ENCODE results near the gene PACRG.

PACRG gene

DNA sequence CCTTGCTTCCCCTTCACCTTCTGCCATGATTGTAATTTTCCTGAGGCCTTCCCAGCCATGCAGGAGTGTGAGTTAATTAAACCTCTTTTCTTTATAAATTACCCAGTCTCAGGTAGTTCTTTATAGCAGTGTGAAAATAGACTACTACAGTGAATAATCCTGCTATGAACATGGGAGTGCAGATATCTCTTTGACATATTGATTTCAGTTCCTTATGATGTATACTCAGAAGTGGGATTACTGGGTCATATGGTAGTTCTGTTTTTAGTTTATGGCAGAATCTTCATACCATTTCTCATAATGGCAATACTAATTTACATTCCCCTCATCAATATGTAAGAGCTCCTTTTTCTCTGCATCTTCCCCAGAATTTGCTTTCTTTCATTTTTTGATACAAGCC, 26.0 kb downstream of the PACRG start:
- TF ChIP-seq, protein P1, sequence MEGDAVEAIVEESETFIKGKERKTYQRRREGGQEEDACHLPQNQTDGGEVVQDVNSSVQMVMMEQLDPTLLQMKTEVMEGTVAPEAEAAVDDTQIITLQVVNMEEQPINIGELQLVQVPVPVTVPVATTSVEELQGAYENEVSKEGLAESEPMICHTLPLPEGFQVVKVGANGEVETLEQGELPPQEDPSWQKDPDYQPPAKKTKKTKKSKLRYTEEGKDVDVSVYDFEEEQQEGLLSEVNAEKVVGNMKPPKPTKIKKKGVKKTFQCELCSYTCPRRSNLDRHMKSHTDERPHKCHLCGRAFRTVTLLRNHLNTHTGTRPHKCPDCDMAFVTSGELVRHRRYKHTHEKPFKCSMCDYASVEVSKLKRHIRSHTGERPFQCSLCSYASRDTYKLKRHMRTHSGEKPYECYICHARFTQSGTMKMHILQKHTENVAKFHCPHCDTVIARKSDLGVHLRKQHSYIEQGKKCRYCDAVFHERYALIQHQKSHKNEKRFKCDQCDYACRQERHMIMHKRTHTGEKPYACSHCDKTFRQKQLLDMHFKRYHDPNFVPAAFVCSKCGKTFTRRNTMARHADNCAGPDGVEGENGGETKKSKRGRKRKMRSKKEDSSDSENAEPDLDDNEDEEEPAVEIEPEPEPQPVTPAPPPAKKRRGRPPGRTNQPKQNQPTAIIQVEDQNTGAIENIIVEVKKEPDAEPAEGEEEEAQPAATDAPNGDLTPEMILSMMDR (IDR thresholded peaks at IDR 0.05): no peak
- Histone ChIP-seq H3K4me1 (no peaks in the 10 kb centered on the region), H3K9me3 (no peaks in the 10 kb centered on the region), H3K27ac (no peak overlapping the region), H3K27me3 (no peaks in the 10 kb centered on the region), H3K36me3 (no peaks in the 10 kb centered on the region), H3K4me3 (no peak overlapping the region)
- intact Hi-C loops (cut with DNase I; ENCODE audit: low total_unique reads): no loop called here
- DNase-seq: no peak

DNA sequence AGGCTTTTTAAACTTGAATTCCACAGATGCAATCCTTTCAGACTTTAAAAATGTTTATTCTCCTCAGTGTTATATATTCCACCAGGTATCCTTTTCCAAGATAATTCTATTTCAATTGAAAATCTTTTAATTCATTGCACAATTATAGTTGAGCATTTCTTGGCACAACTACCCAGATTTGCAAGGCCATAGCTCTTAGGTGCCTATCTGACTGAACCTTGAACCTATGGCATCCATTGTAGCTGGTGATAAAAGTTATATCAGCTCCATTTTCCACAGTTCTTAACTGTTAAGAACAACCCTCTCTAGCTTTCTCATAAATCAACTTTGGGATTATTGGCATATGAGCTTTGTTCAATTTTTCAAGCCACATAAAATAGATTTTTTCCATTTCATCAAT, 42.4 kb downstream of the PACRG start:
- intact Hi-C loops (cut with DNase I; ENCODE audit: low total_unique reads): no loop called here
- no peak overlapping the region for H3K27ac ChIP-seq
- no peaks in the 10 kb centered on the region for H3K4me1 ChIP-seq
- no peaks in the 10 kb centered on the region for H3K9me3 ChIP-seq
- H3K27me3 ChIP-seq: no peaks in the 10 kb centered on the region
- TF ChIP-seq, protein P1 (IDR thresholded peaks at IDR 0.05): no peak
- no peak overlapping the region for H3K4me3 ChIP-seq
- DNase-seq: no peak
- no peaks in the 10 kb centered on the region for H3K36me3 ChIP-seq

DNA sequence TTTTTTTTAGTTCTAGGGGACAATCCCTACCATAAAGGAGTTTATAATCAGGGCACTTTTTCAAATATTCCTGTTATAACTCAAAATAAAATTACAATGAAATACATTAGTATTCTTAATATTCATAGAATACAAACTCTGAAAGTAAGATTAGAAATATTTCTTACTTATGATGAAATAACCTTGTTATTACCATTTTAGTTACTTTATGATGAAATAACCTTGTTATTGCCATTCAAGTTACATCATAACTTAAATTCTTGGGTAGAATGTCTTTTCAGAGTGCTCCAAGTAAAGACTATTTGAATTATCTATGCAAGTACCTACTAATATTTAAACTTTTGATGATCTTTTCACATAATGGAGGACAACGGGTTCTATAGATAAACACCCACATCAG, 43.2 kb downstream of the PACRG start:
- intact Hi-C loops (cut with DNase I; ENCODE audit: low total_unique reads): no loop called here
- no peak overlapping the region for H3K27ac ChIP-seq
- TF ChIP-seq, protein P1 (IDR thresholded peaks at IDR 0.05): no peak
- DNase-seq: no peak
- H3K27me3 ChIP-seq: no peaks in the 10 kb centered on the region
- H3K36me3 ChIP-seq: no peaks in the 10 kb centered on the region
- no peak overlapping the region for H3K4me3 ChIP-seq
- H3K4me1 ChIP-seq: no peaks in the 10 kb centered on the region
- H3K9me3 ChIP-seq: no peaks in the 10 kb centered on the region

DNA sequence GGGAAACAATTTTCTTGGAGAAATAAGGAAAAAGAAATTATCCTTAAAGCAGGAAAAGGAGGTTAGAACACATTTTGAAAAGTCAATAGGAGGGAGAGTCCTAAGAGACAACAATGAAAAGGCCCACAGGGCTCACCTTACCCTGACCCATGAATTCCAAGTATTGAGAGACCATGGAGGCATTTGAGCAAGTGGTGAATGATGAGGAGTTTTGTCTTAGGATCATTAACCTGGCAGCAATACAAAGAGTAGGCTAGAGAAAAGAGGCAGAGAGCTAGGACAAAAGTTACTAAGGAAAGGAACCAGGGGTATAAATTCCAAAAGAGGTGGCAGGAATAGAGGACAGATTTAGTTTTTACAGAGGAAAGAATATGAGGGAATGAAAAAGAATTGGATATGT, 44.7 kb downstream of the PACRG start:
- Histone ChIP-seq H3K27me3 (no peaks in the 10 kb centered on the region), H3K4me1 (no peaks in the 10 kb centered on the region), H3K27ac (no peak overlapping the region), H3K9me3 (no peaks in the 10 kb centered on the region), H3K4me3 (no peak overlapping the region), H3K36me3 (no peaks in the 10 kb centered on the region)
- intact Hi-C loops (cut with DNase I; ENCODE audit: low total_unique reads): no loop called here
- TF ChIP-seq, protein P1 (IDR thresholded peaks at IDR 0.05): no peak
- DNase-seq: no peak

DNA sequence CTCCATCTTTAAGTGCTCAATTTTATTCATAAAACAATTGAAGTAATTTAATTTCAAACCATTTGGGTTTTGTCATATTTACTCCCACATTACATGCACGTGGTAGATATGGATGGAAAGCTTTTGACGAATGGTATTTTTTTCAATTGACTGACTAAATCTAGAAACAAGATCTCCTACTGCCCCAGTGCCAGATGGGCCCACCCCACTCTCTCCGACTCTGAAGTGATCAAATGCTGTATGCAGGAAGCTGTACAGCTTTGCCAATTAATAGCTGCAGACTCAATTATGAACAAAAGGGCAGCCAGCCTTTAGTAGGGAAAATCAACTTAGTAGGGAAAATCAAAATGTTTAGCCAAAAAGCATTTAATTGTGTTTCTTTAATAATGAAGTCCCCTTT, 46.2 kb downstream of the PACRG start:
- Histone ChIP-seq H3K36me3 (no peaks in the 10 kb centered on the region), H3K4me1 (no peaks in the 10 kb centered on the region), H3K27ac (no peak overlapping the region), H3K9me3 (no peaks in the 10 kb centered on the region), H3K4me3 (no peak overlapping the region), H3K27me3 (no peaks in the 10 kb centered on the region)
- DNase-seq: no peak
- intact Hi-C loops (cut with DNase I; ENCODE audit: low total_unique reads): no loop called here
- TF ChIP-seq, protein P1 (IDR thresholded peaks at IDR 0.05): no peak

DNA sequence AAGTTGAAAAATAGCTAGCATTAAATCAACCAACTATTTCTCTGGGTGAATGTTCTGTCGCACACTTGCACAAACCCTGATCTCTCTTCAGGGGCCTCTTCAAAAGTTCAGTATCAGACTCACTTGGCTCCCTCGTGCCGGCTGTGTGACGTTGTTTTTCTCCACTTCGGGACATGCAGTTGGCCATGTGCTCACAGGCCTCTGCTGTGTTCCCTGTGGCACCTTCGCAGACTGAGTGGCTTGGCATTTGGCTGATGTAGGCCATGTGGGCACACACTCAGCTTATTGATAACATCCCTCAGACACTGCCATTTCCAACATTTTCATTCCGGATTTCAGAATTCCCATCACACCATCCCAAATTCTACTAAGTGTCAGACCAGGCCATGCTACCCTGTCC, 49.3 kb downstream of the PACRG start:
- Histone ChIP-seq H3K4me1 (no peaks in the 10 kb centered on the region), H3K27ac (no peak overlapping the region), H3K36me3 (no peaks in the 10 kb centered on the region), H3K9me3 (peaks cover 0 to 5% (median 0%) of the 10 kb centered on the region in 3 donors), H3K27me3 (no peaks in the 10 kb centered on the region), H3K4me3 (no peak overlapping the region)
- intact Hi-C loops (cut with DNase I; ENCODE audit: low total_unique reads): no loop called here
- TF ChIP-seq, protein P1 (IDR thresholded peaks at IDR 0.05): no peak
- DNase-seq: no peak
